Memory B cell (primary cell): ENCODE measurements around the gene CKLF.
A peak's percentile ranks its signal among the peaks of the same experiment; 100 is the strongest.

ENCODE experiments used
- ATAC-seq: fragments of 150-1000 bp; cut with Tn5 transposase; 2 replicates; pipeline ENCODE4 v1.10.0; 2021; ENCODE audit warnings: low read depth, mild to moderate bottlenecking, moderate library complexity
- DNase-seq, 2 donors: peaks; one replicate each; pipeline ENCODE4 v3.0.0; 2022; ENCODE audit warnings: low spot score in 2 of 2
- H3K27ac Mint-ChIP-seq: one replicate; pipeline ENCODE4 v1.8.0; 2022; ENCODE audit warnings: mild to moderate bottlenecking, moderate library complexity, mixed read lengths
- H3K27me3 Mint-ChIP-seq: one replicate; pipeline ENCODE4 v1.8.0; 2022; ENCODE audit warnings: mixed read lengths
- H3K36me3 Mint-ChIP-seq: one replicate; pipeline ENCODE4 v1.8.0; 2022; ENCODE audit warnings: mild to moderate bottlenecking, mixed read lengths
- H3K4me1 Mint-ChIP-seq: one replicate; pipeline ENCODE4 v1.8.0; 2022; ENCODE audit warnings: mixed read lengths
- H3K4me3 Mint-ChIP-seq: one replicate; pipeline ENCODE4 v1.8.0; 2022; ENCODE audit warnings: mild to moderate bottlenecking, moderate library complexity, mixed read lengths
- H3K9me3 Mint-ChIP-seq: one replicate; pipeline ENCODE4 v1.8.0; 2022; ENCODE audit warnings: mixed read lengths

Gene CKLF

DNA sequence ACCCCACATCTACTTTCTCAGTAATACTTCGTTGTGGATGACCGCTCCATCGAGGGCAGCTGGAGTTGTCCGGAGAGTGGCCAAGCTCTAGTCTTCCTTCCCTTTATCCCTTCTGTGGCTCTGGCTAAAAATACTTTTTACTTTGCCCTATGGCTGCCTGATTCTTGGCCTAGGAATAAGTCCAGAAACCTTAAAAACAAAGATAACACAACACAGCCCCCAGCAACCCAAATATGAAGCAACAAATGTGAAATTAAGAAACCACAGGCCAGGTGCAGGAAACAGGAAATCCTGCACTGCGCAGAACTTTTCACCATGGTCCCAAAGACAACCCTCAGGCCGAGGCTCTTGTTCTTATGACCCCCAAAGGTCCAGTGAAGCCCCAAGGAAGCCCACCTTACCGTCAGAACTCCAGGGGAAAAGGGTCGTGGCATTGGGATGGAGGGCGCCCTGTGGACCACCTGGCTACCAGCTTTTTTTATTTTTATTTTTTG lies 28.5 kb upstream of the CKLF start:
- Mint-ChIP-seq H3K27me3 (no peaks in the 10 kb centered on the region), H3K4me3 (peak overlapping the region; percentile 78), H3K27ac (peak overlapping the region; percentile 96), H3K4me1 (peaks cover 53% of the 10 kb centered on the region), H3K9me3 (no peaks in the 10 kb centered on the region), H3K36me3 (no peaks in the 10 kb centered on the region)
- peak; percentile 69 for ATAC-seq
- peak; percentile 60 for DNase-seq

DNA sequence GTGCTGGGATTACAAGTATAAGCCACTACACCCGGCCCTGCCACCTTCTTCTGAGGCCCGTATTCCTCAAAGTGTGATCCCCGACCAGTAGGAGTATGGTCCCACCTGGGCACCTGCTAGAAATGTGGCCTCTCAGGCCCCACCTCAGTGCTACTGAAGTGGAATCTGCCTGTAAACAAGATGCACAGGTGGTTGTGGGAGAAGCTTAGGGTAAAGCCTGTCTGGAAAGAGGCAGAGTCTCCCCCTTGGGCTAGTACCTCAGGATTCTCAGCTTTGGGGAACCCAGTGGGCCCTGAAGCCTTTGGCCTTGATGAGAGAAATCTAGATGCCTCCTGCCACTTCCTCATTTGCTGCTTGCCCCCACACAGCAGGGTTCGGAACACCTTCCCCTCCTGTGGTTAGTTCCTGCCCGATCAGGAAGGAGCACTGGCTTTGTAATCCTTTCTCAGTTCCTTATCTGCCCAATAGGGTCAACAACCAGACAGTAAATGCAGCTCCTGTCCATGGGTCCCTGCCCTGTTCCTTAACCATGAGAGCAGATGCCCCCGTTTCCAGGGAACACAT lies 27.7 kb upstream of the CKLF start:
- ATAC-seq (peak; percentile 83), DNase-seq (peak; percentile 64 to 77)
- no peaks in the 10 kb centered on the region for H3K27me3 Mint-ChIP-seq
- H3K36me3 Mint-ChIP-seq = peaks cover under 1% of the 10 kb centered on the region
- peak overlapping the region; percentile 96 for H3K27ac Mint-ChIP-seq
- H3K4me1 Mint-ChIP-seq = peaks cover 51% of the 10 kb centered on the region
- peak overlapping the region; percentile 61 for H3K4me3 Mint-ChIP-seq
- H3K9me3 Mint-ChIP-seq = no peaks in the 10 kb centered on the region

DNA sequence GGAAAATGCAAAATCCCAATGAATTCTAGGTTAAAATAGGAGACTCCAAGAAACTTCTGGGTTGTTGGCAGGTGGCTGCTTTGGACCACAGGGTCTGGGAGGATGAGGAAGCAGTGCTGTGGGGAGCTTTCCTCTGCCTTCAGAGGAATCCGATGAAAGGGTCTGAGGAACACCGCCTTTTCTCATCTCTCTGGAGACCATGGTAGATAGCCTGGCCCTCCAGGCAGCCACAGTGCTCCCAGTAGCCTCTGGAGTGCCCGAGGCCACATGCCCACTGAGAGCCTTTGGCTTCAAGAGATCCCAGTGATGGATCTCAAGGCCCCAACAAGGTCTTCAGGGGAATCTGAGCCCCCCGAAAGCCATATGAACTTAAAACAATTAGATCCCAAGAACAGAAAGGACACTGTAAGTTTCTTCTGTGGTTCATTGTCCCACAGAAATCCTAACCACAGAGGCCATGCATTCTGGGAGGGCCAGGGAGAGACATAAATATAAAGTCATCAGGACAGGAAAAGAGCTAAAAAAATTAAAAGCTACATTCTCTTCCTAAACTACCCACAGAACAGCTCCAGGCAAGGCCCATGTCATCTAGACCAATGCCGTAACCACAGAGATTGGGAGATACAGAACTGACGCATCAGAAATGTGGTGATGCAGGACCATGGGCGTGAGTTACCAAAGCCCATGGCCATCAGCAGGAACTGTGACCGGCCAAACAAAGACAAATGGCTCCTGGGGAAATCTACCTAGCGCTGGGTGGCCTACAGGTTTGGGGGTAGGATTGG lies 26.8 kb upstream of the CKLF start:
- Mint-ChIP-seq H3K27me3 (no peaks in the 10 kb centered on the region), H3K9me3 (no peaks in the 10 kb centered on the region)
- no peak for DNase-seq

DNA sequence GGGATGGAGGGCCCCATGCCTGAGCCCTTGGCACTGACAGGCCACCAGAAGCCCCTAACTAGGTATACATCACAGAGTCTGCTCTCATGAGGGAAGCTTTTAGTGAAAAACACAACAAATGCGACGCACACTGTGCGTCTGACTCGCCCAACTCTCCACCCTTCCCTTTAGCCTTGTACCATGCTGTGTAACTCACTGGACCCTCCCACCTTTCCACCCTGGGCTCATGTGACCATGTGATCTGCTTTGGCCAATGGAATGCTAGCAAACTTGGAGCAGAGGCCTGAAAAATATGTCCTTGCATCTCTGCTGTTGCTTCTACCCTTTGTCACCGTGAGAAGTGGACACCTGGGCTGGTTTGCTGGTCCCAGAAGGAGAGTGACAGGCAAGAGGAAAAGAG lies 24.1 kb upstream of the CKLF start:
- peaks cover 30% of the 10 kb centered on the region for H3K4me1 Mint-ChIP-seq
- no peak overlapping the region for H3K4me3 Mint-ChIP-seq
- H3K36me3 Mint-ChIP-seq = peaks cover 2% of the 10 kb centered on the region
- no peak for DNase-seq
- ATAC-seq = no peak
- H3K27ac Mint-ChIP-seq = no peak overlapping the region
- no peaks in the 10 kb centered on the region for H3K27me3 Mint-ChIP-seq
- no peaks in the 10 kb centered on the region for H3K9me3 Mint-ChIP-seq

More for the DNA sequence above, 26.8 kb upstream of the CKLF start:
- Mint-ChIP-seq H3K4me1 (peaks cover 47% of the 10 kb centered on the region), H3K36me3 (peaks cover 2% of the 10 kb centered on the region), H3K4me3 (no peak overlapping the region), H3K27ac (no peak overlapping the region)
- no peak for ATAC-seq

DNA sequence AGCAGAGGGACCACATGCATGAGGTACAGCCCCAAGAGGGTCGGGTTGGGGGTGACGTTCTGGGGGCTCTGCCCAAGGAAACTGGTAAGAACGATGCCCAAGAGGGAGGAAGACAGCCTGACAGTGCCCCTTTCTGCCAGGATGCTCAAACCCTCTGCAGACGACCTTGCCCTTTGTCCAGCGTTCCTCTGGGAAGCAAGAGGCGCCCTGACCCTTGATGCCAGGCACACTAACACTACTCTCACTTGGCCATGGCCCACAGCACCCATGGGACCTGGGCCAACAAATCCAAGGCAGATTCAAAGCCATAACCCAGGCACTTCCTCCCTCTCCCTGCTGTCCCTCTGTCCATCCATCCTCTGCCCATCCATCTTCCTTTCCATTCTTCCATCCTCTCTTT lies 22.9 kb upstream of the CKLF start:
- ATAC-seq (no peak), DNase-seq (no peak)
- Mint-ChIP-seq H3K27me3 (no peaks in the 10 kb centered on the region), H3K4me1 (peaks cover 24% of the 10 kb centered on the region), H3K9me3 (no peaks in the 10 kb centered on the region), H3K36me3 (peaks cover 2% of the 10 kb centered on the region), H3K4me3 (no peak overlapping the region), H3K27ac (no peak overlapping the region)

DNA sequence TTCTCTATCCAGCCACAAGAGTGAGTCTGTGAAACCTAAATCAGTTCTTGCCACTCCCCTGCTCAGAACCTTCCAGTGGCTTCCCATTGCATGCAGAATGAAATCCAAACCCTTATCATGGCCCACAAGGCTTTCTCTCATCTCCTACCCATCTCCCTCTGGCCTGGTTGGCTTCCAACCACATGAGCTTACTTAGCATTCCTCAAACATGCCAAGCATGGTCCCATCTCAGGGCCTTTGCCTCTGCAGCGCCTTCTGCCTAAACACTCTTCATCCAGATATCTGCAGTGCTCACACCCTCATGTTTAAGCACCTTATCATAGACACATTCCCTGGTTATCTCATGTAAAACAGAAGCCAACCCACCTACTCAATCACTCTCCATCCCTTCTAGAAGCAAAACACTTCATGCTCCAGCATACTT lies 18.0 kb upstream of the CKLF start:
- Mint-ChIP-seq H3K4me1 (peaks cover 21% of the 10 kb centered on the region), H3K4me3 (no peak overlapping the region), H3K9me3 (no peaks in the 10 kb centered on the region), H3K27me3 (no peaks in the 10 kb centered on the region), H3K36me3 (peaks cover 2% of the 10 kb centered on the region), H3K27ac (no peak overlapping the region)
- no peak for DNase-seq
- no peak for ATAC-seq

DNA sequence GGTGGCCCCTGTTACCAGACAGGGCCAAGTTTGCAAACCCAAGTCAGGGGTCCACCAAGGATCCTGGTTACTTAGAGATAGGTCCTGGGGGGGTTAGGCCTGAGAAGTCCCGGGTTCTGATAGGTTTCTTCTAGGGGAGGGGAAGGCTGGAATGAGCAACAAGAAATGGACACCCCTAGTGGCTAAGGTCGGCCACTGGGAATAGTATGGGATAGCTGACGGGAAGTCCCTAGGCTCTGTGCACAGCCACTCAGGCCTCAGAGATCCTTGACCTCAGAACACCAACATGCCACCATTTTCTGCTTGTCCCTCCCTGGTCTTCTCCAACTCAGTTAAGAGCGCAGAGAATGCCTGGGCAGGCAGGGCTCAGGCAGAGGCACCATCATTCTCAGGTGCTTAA lies 15.9 kb upstream of the CKLF start:
- ATAC-seq (no peak), DNase-seq (no peak)
- Mint-ChIP-seq H3K4me3 (no peak overlapping the region), H3K36me3 (no peaks in the 10 kb centered on the region), H3K27ac (no peak overlapping the region), H3K4me1 (peaks cover 29% of the 10 kb centered on the region), H3K27me3 (no peaks in the 10 kb centered on the region), H3K9me3 (no peaks in the 10 kb centered on the region)

DNA sequence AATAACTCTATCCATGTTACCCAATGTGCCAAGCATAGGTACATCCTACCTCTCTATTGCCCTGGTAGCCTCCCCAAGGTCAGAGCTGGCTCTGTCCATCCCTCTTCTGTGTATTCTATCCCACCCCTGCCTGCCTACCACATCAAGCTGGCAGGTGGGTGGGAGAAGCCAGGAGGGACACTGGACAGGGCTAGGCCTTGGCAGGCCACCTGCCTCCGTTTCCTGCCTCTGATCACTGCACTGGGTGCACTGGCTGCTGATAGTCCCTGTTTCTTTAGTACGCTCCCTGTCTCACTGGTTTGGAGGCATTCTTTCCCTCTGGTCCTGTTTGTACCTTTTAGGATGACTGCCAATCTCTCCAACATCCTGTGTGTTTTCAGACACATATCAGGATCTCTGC lies 15.1 kb upstream of the CKLF start:
- DNase-seq = no peak
- H3K36me3 Mint-ChIP-seq = no peaks in the 10 kb centered on the region
- no peaks in the 10 kb centered on the region for H3K27me3 Mint-ChIP-seq
- no peak overlapping the region for H3K4me3 Mint-ChIP-seq
- H3K9me3 Mint-ChIP-seq = no peaks in the 10 kb centered on the region
- H3K4me1 Mint-ChIP-seq = peaks cover 29% of the 10 kb centered on the region
- no peak for ATAC-seq
- H3K27ac Mint-ChIP-seq = peak overlapping the region; percentile 10

DNA sequence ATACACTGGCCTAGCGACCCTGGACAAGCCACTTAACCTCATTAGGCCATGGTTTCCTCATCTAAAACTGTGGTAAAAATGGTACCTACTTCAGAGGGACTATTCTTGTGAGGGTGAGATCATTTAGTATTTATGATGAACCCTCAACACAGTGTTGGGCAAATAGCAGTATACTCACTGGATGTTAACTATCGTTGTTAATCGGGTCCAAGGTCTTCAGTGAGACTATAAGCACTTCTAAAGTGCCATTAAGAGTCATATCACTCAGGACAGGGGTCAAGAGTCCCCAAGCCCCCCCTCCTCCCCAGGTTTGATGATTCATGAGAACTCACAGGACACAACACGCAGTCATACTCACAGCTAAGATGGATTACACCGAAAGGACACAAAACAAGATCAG lies 13.5 kb upstream of the CKLF start:
- Mint-ChIP-seq H3K36me3 (no peaks in the 10 kb centered on the region), H3K9me3 (no peaks in the 10 kb centered on the region), H3K4me1 (peaks cover 30% of the 10 kb centered on the region), H3K27me3 (no peaks in the 10 kb centered on the region), H3K4me3 (peak overlapping the region; percentile 11), H3K27ac (no peak overlapping the region)
- ATAC-seq = no peak
- no peak for DNase-seq

DNA sequence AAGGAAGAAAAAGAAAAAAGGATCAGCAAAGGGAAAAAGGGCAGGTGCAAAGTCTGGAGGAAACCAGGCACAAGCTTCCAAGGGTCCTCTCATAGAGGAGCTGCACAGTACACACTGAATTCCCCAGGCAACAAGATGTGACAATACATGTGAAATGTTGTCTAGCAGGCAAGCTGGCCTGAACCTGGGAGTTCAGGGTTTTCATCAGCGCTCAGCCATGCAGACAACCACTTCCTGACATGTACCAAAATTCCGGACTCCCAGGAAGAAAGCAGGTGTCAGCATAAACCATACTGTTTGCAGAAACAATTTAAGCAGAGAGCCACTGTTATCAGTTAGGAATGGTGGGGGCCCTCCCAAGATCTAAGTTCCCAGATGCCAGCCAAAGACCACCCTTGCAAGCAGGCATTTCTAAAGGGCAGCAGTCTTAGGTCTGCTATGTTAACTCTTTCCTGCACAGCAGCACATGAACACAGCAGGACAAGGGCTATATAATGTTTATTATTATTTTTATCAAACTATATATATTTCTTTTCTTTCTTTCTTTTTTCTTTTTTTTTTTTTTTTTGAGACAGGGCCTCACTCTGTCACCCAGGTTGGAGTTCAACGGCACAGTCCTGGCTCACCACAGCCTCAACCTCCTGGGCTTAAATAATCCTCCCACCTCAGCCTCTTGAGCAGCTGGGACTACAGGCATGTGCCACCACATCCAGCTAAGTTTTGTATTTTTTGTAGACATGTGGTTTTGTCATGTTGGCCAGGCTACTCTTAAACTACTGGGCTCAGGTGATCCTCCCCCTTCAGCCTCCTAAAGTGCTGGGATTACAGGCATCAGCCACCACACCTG lies 12.5 kb upstream of the CKLF start:
- no peaks in the 10 kb centered on the region for H3K9me3 Mint-ChIP-seq
- no peak overlapping the region for H3K27ac Mint-ChIP-seq
- H3K4me1 Mint-ChIP-seq = peaks cover 37% of the 10 kb centered on the region
- ATAC-seq = peak; percentile 92
- no peak for DNase-seq
- no peaks in the 10 kb centered on the region for H3K36me3 Mint-ChIP-seq
- H3K27me3 Mint-ChIP-seq = no peaks in the 10 kb centered on the region
- peak overlapping the region; percentile 50 for H3K4me3 Mint-ChIP-seq

DNA sequence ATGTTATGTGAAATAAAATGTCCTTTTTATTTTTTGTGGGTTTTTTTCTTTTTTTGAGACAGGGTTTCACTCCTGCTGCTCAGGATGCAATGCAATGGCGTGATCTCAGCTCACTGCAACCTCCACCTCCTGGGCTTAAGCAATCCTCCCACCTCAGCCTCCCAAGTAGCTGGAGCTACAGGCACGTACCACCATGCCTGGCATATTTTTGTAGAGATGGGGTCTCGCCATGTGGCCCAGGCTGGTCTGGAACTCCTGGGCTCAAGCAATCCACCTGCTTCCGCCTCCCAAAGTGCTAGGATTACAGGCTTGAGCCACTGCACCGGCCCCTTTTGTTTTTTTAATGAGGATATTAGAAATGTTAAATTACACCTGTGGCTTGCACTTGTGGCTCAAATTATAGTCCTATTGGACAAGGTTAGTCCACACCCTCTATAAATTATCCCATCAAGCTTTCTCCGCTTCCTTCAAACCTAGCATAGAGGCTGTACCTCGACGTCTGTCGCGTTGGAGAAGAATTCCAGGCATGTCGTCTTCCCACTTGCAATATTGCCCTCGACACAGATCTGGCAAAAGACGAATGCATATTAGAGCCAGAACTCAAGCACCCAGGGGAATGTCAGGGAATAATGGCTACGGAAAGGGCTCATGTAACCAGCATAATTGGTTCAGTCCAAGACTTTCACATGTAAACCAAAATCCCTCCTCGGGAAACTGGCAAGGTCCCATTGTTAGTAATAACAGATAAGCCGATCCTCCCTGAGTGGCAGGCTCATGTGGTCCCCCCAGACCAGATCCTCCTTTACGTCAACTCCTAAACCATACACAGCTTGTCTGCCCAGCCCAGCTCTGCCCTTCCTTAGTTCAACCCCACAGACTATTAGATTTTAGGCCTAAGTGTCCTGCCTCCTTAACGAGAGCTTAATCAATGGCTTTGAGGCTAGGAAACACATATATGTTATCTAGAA lies 10.7 kb upstream of the CKLF start:
- no peak overlapping the region for H3K4me3 Mint-ChIP-seq
- no peak overlapping the region for H3K27ac Mint-ChIP-seq
- peaks cover 43% of the 10 kb centered on the region for H3K4me1 Mint-ChIP-seq

DNA sequence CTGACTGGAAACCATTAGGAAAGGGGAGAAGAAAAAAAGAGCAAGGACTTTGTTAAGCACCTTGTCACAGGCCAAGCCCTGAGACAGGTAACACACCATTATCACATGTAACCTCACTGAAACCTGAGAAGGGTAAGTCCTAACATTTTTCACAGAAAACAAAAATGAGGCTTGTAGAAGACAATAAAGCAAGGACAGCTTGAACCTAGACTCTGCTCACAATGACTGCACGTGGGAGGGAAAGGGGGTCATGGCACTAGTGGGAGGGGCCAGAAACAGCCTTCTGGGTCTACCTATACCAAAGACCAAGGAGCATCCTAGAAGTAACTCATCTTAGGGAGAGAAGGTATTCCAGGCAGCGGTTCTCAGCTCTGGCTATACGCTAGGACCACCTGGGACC lies 10.0 kb upstream of the CKLF start:
- no peaks in the 10 kb centered on the region for H3K27me3 Mint-ChIP-seq
- no peak overlapping the region for H3K27ac Mint-ChIP-seq
- ATAC-seq (no peak), DNase-seq (no peak)
- H3K4me1 Mint-ChIP-seq = peaks cover 45% of the 10 kb centered on the region
- no peaks in the 10 kb centered on the region for H3K36me3 Mint-ChIP-seq
- no peak overlapping the region for H3K4me3 Mint-ChIP-seq
- no peaks in the 10 kb centered on the region for H3K9me3 Mint-ChIP-seq

More for the DNA sequence above, 10.7 kb upstream of the CKLF start:
- Mint-ChIP-seq H3K9me3 (no peaks in the 10 kb centered on the region), H3K36me3 (no peaks in the 10 kb centered on the region), H3K27me3 (no peaks in the 10 kb centered on the region)
- DNase-seq (no peak), ATAC-seq (no peak)

DNA sequence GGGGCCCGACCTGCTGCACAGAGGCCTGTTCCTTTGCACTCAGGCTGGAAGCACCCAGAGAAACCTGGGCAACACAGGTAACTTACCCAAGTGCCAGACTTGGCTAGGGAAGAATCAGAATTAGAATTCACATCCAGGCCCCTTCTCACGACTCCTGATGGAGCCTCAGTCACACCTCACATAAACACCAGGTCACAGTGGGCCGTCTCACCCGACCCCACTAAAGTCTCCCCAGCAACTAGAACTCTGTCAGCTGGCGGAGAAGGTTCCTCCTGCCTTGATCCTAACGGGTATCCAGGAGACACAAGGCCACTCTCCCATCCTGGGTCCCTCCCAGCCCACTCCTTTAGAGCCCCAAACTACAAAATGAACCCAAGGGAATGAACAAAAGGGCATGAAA lies 8.8 kb upstream of the CKLF start:
- Mint-ChIP-seq H3K27ac (peak overlapping the region; percentile 59), H3K4me3 (no peak overlapping the region), H3K9me3 (no peaks in the 10 kb centered on the region), H3K4me1 (peaks cover 50% of the 10 kb centered on the region), H3K36me3 (no peaks in the 10 kb centered on the region), H3K27me3 (no peaks in the 10 kb centered on the region)
- DNase-seq (no peak), ATAC-seq (no peak)
